Measurements from ENCODE around the gene CLEC4E. TPM values are rescaled to one million over a fixed set of nuclear protein-coding genes. Genes with fewer than 3 reads are reported as not detected.

The CLEC4E gene
- total RNA-seq, 1 donor = not detected

DNA sequence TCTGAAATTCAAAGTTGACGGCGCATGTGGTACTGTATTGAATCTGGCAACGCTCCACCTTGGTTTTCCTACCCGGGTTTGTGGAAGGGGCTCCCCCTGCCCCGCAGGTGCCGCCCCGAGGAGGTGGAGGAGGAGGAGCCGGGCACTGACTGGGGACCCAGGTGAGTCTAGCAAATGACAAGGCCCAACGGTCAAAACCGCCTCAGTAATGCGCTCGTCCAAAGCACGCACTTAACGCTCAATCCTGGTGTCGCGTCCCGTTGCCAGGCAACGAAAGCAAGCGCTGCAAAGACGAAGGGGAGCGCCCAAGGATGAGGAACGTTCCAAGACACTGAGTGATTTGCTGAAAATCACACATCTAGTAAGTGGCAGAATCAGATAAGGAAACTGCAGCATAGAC is 24.0 kb upstream of the CLEC4E start:
- Histone ChIP-seq H3K27me3 (ENCODE audit: insufficient read depth, low read length) (no peaks in the 10 kb centered on the region), H3K4me3 (ENCODE audit: insufficient read depth, low read length) (no peak overlapping the region), H3K9me3 (ENCODE audit: low read depth, low read length) (no peaks in the 10 kb centered on the region), H3K4me1 (ENCODE audit: insufficient read depth, low read length) (no peaks in the 10 kb centered on the region), H3K36me3 (ENCODE audit: insufficient read depth, low read length) (no peaks in the 10 kb centered on the region), H3K79me2 (ENCODE audit: insufficient read depth, low read length) (no peaks in the 10 kb centered on the region), H4K20me1 (ENCODE audit: insufficient read depth, low read length) (no peaks in the 10 kb centered on the region), H3K27ac (ENCODE audit: low read depth, low read length) (no peak overlapping the region), H2AFZ (ENCODE audit: low read length) (no peak overlapping the region), H3K4me2 (ENCODE audit: insufficient read depth, low read length) (no peak overlapping the region)
- TF ChIP-seq, protein P1, sequence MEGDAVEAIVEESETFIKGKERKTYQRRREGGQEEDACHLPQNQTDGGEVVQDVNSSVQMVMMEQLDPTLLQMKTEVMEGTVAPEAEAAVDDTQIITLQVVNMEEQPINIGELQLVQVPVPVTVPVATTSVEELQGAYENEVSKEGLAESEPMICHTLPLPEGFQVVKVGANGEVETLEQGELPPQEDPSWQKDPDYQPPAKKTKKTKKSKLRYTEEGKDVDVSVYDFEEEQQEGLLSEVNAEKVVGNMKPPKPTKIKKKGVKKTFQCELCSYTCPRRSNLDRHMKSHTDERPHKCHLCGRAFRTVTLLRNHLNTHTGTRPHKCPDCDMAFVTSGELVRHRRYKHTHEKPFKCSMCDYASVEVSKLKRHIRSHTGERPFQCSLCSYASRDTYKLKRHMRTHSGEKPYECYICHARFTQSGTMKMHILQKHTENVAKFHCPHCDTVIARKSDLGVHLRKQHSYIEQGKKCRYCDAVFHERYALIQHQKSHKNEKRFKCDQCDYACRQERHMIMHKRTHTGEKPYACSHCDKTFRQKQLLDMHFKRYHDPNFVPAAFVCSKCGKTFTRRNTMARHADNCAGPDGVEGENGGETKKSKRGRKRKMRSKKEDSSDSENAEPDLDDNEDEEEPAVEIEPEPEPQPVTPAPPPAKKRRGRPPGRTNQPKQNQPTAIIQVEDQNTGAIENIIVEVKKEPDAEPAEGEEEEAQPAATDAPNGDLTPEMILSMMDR (IDR thresholded peaks at IDR 0.05; ENCODE audit: extremely low read depth, low read depth, low read length) = no peak
- no peak for DNase-seq (ENCODE audit: insufficient read length, low spot score, missing footprints)

DNA sequence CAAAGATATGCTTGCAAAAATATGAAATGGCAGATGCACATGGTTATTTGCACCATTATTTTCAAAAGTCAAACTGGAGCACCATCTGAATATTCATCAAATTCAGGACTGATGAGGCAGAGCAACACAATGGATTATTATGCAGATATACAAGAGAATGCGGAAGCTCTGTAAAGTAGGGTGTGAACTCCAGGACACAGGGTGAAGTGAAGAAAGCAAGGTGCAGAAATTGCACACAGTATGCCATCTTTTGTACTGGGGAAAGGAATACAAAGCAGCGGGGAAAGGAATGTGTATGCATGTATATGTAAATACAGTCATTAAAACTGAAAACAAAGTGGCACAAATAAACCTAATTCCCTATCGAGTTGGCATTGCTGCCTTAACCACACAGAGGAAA is 22.7 kb upstream of the CLEC4E start:
- H4K20me1 ChIP-seq (ENCODE audit: insufficient read depth, low read length) = no peaks in the 10 kb centered on the region
- H2AFZ ChIP-seq (ENCODE audit: low read length) = no peak overlapping the region
- no peaks in the 10 kb centered on the region for H3K79me2 ChIP-seq (ENCODE audit: insufficient read depth, low read length)
- no peak overlapping the region for H3K4me2 ChIP-seq (ENCODE audit: insufficient read depth, low read length)
- no peak overlapping the region for H3K27ac ChIP-seq (ENCODE audit: low read depth, low read length)
- H3K9me3 ChIP-seq (ENCODE audit: low read depth, low read length) = no peaks in the 10 kb centered on the region
- H3K36me3 ChIP-seq (ENCODE audit: insufficient read depth, low read length) = no peaks in the 10 kb centered on the region
- H3K4me3 ChIP-seq (ENCODE audit: insufficient read depth, low read length) = no peak overlapping the region
- no peaks in the 10 kb centered on the region for H3K27me3 ChIP-seq (ENCODE audit: insufficient read depth, low read length)
- no peak for DNase-seq (ENCODE audit: insufficient read length, low spot score, missing footprints)
- TF ChIP-seq, protein P1 (IDR thresholded peaks at IDR 0.05; ENCODE audit: extremely low read depth, low read depth, low read length) = no peak
- no peaks in the 10 kb centered on the region for H3K4me1 ChIP-seq (ENCODE audit: insufficient read depth, low read length)

DNA sequence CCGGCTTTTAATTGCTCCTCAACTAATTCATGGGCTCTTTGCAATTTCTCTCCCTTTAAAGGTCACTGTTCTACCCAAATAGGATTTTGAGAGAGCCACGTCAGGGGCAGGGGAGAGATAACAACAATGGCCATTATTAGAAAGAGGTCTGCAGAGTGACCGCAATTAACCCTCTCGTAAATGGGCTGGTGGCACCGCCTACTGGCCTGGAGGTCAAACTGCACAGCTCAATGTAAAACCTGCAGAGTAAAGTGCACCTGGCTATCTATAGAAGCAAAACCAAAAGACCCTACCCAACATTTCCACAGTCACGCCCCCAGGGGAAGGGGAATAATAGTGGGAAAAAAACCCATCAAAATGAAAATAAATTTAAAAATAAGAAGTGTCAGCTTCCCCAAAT is 21.6 kb upstream of the CLEC4E start:
- Histone ChIP-seq H3K27me3 (ENCODE audit: insufficient read depth, low read length) (no peaks in the 10 kb centered on the region), H2AFZ (ENCODE audit: low read length) (no peak overlapping the region), H3K27ac (ENCODE audit: low read depth, low read length) (no peak overlapping the region), H3K9me3 (ENCODE audit: low read depth, low read length) (no peaks in the 10 kb centered on the region), H3K4me3 (ENCODE audit: insufficient read depth, low read length) (no peak overlapping the region), H3K4me1 (ENCODE audit: insufficient read depth, low read length) (no peaks in the 10 kb centered on the region), H3K79me2 (ENCODE audit: insufficient read depth, low read length) (no peaks in the 10 kb centered on the region), H3K36me3 (ENCODE audit: insufficient read depth, low read length) (no peaks in the 10 kb centered on the region), H3K4me2 (ENCODE audit: insufficient read depth, low read length) (no peak overlapping the region), H4K20me1 (ENCODE audit: insufficient read depth, low read length) (no peaks in the 10 kb centered on the region)
- no peak for DNase-seq (ENCODE audit: insufficient read length, low spot score, missing footprints)
- TF ChIP-seq, protein P1 (IDR thresholded peaks at IDR 0.05; ENCODE audit: extremely low read depth, low read depth, low read length) = no peak

DNA sequence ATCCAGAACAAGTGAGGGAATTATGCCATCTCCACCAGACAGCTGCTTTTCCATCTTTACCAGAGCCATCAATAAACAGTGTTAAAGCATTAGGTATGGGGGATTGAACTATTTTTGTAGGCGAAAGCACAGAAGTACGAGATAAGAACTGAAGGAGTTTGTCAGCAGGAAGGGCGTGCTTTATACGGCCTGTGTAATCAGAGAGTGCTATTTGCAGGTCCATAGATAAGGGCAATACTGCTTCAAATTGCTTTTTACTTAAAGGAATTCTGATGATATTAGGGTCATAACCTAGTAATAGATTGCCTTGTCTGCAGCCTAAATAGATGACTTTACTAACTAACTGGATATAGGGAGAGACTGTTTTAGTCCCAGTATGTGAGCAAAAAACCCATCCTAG is 20.3 kb upstream of the CLEC4E start:
- H2AFZ ChIP-seq (ENCODE audit: low read length) = no peak overlapping the region
- H3K27ac ChIP-seq (ENCODE audit: low read depth, low read length) = no peak overlapping the region
- no peaks in the 10 kb centered on the region for H3K36me3 ChIP-seq (ENCODE audit: insufficient read depth, low read length)
- H3K79me2 ChIP-seq (ENCODE audit: insufficient read depth, low read length) = no peaks in the 10 kb centered on the region
- no peaks in the 10 kb centered on the region for H3K27me3 ChIP-seq (ENCODE audit: insufficient read depth, low read length)
- no peaks in the 10 kb centered on the region for H4K20me1 ChIP-seq (ENCODE audit: insufficient read depth, low read length)
- TF ChIP-seq, protein P1 (IDR thresholded peaks at IDR 0.05; ENCODE audit: extremely low read depth, low read depth, low read length) = no peak
- no peaks in the 10 kb centered on the region for H3K9me3 ChIP-seq (ENCODE audit: low read depth, low read length)
- H3K4me1 ChIP-seq (ENCODE audit: insufficient read depth, low read length) = no peaks in the 10 kb centered on the region
- no peak overlapping the region for H3K4me2 ChIP-seq (ENCODE audit: insufficient read depth, low read length)
- no peak for DNase-seq (ENCODE audit: insufficient read length, low spot score, missing footprints)
- H3K4me3 ChIP-seq (ENCODE audit: insufficient read depth, low read length) = no peak overlapping the region

Data from osteoblast (primary cell).